Stimulated activated CD4-positive, alpha-beta T cell treated with anti-CD3 and anti-CD28 coated beads, Interleukin-12 subunit alpha, Interleukin-12 subunit beta, amount 100 ng/mL, for 24 hours (primary cell): ENCODE results near the gene AKAP13.
A peak's percentile ranks its signal among the peaks of the same experiment; 100 is the strongest.

Source experiments
- DNase-seq, 2 experiments: peaks; one replicate each; pipeline ENCODE4 v3.0.0-alpha.2; 2020; ENCODE audit warnings: low read depth in 2 of 2

AKAP13 gene

DNA sequence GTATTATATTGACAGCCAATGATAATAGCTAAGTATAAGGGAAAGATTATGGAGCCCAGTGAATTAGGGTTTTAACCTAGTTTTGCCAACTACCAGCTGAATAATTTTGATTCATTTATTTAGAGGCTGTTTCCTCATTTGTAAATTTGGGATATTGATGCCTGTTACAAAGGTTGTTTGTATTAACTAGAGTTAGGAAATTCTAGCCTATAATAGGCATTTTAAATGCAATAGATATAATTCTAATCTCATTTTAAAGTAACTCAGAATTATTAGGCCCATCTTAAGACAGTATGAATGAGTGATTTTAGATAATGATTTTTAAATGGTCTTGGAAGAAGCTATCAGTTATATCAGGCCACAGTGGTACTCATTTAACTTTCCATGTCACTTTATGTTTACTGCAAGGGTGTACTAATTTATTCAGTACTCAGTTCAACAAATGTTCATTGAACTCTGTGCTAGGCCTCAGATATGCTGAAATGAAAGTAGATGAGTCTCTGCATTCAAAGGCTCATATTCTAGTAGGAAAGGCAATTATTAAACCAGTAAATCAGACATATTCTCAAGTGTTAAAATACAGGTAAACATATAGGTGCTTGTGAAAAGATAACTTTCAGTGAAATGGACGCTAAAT lies 213.5 kb downstream of the AKAP13 start:
- DNase-seq: no peak

DNA sequence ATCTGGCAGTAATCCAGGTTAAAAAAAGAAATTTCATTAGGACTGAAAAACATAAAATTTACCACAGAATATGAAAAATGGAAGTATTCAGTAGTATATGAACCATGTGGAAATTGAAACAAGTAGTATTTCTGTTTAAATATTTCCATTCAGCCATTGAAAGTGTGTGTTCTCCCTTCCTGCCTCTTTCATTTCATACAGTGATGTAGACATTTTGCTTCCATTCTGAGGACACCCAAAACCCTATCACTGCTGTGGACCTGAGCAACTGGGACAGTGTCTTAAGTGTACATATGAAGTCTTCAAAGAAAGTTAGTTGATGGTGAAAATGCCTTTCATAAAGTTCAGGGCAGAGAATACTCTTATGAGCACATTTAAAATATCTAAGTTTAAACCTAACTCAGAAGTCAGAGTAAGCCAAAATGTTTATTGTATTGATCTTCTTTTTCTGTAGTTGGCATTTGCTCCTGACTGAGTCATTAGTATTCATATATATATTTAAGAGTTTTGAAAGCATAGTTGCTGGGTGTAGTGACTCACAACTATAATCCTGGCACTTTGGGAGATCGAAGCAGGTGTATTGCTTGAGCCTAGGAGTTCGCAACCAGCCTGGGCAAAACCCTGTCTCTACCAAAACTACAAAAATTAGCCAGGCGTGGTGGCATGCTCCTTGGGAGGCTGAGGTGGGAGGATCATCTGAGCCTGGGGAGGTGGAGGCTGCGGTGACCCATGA lies 215.6 kb downstream of the AKAP13 start:
- no peak for DNase-seq

DNA sequence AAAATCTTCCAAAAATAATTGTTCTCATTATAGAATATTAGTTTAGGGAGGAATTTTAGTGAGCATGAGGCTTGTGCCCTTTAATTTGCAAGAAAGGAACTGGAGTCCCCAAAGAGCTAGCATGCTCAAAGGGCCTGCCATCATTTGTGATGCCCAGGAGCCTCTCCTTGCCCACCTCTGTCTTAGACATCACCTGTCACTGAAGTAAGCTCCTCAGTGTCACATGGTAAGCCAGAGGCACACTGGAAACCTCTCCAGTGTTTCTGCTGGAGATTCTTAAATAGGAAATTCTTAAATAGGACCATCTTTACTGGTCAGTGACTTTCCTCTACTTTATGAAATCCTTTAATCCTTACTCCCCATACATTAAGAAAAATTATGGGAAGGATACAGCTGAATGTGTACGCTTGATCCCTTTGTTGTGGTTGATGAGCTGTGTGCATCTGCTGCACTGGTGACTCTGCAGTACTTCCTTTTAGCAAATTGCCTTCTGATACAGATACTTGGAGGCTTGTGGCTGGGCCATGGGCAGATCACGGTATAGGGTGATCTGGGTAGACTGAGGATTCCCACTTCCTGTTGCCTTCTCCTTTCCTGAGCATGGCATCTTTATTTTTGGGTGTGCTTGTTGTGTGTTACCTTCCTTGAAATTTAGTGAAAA lies 216.9 kb downstream of the AKAP13 start:
- DNase-seq: no peak

DNA sequence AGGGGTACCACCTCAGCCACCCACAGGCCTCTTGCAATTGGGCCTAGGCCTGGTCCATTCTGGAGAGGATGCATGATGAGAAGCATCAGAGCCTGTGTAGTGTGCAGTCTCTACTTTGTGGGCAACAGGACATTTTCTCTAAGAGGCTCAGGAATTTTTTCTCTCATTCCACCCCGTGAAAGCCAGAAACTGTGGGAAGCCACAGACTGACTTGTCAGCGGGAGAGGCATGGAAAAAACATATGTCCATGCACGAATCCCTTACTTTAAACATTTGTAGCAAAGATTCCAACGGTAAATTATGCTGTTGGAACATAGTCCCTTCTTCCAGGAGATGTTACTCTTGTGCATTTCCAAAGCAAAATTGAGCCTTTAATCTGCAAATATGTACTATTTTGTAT lies 217.8 kb downstream of the AKAP13 start:
- no peak for DNase-seq

DNA sequence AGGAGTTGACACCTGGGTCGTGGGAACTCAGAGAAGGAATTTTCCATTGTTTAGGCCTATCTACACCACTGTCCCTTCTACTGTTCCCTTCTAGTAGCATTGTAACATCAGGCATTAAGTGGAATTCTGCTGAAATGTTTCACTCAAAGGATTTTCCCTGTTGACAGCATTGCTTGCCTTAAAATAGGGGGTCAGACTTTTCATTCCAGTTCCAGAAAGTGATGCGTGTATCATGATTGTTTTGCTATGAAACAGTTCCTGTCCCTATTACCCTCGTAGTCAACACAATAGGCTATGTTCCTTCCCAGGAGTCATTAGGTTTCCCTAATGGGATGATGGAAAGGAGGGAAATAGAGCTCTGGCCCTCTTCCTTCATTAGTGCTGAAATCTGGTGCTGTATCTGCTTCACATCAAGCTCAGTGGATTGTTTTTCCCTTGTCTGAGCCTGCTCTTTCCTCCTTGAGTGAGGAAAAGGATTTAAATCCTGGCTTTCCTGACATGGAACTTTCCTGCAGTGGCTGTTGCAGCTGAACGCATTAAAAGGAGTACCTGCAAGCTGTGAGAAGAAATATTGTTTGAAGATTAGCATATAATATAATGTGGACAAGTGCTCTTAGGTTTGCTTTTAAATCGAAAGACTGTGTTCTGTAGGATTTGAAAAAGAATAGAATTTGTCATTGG lies 218.5 kb downstream of the AKAP13 start:
- DNase-seq: no peak

DNA sequence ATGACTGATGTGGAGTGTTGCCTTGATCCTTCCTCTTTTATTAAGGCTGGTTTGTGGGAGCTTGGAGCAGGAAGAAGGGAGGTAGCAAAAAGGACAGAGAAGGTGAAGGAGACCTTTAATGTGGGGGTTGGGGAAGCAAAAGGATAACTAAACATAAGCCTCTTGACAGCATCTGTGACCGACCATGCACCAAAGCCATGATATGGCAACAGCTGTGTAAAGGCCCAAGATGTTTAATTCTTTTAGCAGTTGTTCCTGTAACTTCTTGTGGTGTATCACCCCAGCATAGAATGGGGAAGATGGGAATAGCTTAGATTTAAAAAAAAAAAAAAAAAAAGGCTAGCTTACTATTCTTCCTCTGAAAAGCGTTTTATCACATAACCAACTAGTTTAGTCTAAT lies 219.6 kb downstream of the AKAP13 start:
- no peak for DNase-seq

DNA sequence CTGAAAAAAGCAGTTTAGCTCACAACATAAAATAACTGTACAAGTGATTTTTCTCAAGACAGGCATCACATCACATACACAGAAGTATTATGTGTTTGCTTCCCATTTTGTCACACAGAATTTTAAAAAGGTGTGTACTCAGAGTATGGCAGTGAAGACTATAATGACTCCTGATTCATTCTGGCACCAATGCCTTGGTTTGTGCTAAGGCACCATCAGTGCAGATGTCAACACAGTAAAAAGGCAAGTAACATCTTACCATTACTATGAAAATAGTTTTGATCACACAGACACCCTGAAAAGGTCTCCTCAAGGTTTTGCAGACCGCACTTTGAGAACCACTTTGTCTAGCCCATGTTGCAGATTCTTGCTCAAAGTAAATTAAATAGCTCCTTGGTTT lies 222.8 kb downstream of the AKAP13 start:
- no peak for DNase-seq

DNA sequence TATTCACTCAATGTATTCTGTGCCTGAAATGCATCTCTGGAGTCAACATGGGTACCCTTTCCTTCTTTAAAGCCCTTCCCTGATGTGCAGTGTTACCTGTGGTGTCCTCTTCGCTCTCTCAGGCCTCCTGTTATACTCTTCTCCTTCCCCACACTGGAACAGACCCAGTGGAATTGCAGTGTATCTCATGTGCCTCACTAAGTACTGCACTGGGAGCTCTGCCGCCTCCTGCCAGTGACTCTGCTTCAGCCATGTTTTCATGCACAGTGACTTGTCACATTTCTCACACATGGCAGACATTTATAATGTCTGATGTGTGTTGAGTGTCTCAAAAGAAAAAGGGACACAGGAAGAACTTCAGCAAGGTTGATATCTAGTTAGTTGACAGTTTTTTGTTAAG lies 223.3 kb downstream of the AKAP13 start:
- no peak for DNase-seq

DNA sequence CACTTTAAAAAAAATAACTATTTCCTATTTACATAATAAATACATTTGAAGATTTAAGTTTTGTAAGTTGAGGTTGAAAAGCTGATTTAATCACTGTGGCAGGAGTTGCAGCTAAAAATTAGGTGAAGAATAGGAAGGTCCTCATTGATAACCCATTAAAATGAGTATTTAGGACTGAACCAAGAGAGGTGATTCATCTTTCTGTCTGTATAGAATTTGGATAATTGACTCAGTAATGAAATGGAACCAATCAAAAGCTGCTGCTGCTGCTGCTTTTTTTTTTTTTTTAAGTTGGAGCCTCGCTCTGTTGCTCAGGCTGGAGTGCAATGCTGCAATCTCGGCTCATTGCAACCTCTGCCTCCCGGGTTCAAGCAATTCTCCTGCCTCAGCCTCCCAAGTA lies 223.8 kb downstream of the AKAP13 start:
- no peak for DNase-seq

DNA sequence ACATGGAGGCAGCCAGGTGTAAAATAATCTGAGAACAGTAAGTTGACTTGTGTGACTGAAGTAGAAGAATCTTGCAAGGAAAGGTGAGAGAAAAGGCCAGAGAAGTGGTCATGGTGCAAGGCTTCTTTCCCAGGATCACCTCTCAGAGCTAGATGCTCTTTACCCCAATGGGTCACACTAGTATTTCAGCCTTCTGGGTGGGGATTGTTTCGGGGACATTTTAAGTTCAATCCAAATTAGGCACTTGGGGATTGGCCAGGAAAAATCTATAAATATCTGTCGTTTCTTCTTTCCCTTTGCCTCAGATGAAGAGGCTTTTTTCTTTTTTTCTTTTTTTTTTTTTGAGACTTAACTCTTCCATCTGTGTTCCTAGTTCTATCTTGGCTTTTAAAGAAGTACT lies 226.3 kb downstream of the AKAP13 start:
- DNase-seq: no peak

DNA sequence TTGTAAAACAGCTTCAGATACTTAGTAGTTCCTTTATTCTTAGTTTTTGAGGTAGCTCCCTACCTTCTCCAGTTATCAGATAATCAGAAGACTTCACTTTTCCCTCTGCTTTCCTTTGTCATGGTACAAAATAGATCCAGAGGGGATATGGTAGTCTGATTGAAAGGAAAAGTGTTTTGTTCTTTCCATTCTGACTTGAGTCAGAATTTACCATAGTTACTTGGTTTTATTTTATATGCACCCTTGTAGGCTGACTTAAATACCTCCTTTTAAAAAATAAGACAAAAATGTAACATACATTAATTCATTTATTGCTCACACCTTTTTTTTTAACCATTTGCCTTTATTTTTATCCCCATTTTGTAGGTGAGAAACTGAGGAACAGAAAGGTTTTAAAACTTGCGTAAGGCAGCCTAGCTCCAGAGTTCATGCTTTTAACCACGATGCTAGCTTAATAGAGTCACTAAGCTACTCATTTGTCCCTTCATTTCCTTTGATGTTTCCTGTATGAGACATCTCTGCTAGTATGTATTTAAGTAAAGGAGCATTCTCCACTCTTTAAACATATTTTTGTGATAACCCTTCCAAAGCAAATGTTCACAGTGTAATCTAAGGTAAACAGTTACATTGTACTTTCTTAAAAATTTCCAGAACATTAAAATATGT lies 226.9 kb downstream of the AKAP13 start:
- no peak for DNase-seq

DNA sequence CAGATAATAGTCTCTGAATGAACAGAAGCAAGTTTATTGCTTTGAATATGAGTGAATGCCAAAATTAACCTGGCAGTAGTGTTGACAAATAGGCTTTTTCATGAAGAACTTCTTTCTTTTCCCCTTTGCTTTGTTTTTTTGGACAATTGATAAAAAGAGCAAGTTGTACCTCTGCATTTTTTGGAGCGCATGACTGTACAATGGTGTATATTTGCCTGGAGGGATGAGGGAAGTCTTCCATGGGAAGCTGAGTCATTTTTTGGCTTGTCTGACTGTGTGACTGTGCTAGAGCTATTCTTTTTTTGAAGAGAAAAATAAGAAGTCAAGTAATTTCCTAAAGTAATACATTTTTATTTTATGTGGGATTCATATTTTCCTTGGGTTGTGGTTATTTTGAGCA lies 227.4 kb downstream of the AKAP13 start:
- DNase-seq: no peak

DNA sequence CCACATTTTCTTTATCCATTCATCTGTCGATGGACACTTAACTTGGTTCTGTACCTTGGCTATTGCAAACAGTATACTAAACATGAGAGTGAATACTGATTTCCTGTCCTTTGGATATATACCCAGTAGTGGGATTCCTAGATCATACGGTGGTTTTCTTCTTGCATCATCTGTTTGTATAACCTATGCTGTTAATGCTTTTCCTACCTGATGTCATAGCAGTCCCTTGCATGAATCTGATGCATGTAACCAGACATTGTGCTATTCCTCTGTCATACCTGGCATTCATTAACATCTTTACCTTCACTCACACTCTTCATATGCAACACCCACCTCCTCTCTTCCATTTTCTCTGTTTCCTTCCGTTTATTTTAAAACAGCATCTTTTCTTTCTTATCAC lies 229.1 kb downstream of the AKAP13 start:
- DNase-seq: no peak

DNA sequence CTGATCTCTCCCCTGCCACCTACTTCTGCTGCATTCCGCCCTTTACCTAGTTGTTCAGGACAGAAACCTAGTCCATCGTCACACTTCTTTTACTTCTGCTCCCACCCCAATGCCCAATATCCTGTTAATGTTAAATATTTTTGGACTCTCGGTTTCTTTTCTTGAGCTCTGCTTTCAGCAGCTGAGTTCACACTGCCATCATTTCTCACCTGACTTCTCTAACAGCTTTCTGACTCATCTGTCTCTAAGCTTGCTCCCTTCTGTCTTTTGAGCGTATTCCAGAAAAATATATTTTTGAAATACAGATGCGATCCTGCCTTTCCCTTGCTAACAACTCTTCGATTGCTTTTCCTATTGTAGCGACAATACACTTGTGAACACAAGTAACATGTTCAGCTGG lies 231.0 kb downstream of the AKAP13 start:
- no peak for DNase-seq

DNA sequence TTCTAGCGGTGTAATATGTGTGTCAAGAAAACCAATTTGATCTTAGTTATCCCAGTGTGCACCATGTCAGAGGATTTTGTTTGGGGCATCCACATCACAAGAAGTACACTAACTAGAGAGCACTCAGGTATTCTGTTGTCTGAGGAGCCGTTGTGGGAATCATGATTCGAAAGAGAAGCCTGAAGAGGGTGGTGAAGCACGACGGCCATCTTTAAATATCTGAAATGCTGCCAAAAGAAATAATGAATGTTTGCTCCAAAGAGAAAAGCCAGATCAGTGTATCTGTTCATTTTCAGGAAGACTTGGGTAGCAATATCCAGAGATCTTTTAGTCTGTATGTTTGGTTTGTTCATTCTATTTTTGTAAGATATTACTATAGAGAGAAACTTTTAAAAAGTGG lies 233.7 kb downstream of the AKAP13 start:
- no peak for DNase-seq

DNA sequence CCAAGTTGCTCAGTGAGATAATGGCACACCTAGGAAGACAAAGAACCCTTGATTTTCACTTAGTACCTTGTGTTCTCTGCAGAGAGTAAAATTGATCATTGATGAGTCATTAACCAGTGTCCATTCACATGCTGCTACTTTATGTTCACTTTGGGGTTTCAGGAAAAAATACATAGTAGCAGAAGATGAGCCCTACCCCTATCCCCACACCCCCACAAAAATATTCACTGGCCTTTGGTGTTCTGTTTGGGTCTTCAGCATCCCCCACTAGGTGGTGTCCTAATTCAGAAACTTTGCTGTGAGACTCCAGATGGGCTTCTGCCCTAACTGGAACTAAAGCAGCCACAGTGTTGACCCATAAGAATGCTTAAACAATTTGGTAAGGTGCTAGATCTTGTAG lies 235.5 kb downstream of the AKAP13 start:
- no peak for DNase-seq

DNA sequence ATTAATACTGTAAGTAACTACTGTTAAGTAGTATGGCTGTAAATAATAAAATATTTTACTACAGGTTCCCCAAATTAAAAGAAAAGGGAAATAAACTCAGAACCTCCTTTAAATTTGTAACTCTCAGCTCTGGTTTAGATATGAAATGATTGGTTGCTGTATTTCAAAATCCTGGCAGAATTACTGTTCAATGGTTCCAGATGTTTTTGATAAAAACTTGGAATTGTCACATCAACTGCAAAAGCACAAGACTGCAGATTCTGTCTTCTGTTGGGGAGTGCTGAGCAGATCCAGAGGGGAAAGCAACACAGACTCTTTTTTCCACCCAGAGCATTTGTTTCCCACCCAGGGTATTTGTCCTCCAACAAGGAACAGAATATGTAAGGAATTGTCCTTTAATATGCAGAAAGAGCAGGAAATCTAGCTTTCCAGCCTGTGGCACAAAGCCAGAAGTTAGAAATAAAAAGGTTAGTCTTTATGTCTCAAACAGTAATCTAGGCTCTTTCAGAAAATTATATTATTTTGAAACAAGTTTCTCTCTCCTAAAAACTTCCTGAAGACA lies 236.2 kb downstream of the AKAP13 start:
- DNase-seq: no peak

DNA sequence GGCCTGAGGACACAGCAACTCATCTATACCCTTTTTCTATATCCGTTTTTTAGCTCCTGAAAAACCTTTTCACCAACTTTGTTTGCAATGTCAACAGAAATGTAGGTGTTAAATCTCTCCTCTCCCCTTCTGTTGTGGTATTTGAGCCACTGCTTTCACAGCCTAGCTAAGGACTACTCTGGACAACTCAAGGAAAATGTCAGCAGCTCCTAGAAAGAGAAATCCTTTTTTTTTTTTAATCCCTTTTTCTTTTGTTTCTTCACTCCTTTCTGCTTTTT lies 237.8 kb downstream of the AKAP13 start:
- DNase-seq: no peak

DNA sequence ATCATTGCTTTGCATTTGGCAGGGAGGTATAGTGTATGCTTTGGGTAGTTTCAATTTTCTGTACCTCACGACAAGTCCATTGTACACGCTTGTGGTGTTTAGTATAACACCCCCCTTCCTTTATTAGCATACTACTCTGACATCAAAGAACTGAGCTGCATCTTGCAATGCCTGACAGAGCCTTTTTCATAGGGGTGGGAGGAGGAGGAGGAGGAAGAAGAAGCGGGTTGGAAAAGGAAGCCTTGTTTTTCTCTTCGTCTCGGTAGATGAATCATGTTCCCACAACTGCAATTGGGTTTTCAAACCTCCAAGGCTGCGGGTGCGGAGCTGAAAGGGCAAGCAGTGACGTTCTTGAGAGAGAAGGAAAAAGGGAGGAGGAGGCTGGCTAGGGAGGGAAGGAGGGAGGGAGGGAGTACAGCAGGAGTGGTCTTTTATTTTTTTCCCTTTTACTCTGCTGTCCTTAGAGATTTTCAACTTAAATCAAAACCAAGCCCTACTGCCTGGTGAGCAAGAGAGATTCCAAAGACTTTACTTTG lies 238.6 kb downstream of the AKAP13 start:
- DNase-seq: peak; percentile 49 to 63

DNA sequence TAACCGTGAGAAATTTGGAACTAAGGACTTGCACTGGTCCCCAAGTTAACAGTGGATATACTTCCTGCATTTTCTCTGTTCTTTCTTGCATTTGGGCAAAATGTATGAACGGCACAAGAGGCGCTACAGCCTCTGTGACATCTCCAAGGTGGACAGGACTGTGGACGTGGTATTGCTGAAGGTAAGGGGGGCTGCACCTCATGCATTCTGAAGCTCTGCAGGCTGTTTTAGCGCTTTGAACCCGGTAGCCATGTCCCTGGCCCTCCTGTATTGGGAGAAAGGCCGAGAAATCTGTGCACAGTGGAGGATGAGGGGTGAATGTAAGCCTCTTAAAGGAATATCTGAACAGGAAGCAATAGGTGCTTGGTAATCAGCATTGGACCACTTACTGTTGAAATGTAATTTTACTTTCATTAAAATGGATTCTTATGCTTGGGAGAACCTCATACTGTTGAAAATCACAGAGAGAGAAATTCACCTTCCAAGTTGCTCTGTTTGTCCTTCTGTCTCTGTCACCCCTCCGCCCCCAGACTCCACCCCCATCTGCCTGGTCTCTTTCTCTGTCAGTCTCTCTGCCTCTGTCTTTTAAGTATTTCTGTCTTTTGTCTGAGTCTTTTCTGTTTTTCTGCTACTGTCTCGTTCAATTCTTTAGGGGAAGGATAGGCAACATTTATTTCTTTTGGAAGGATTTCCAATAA lies 239.7 kb downstream of the AKAP13 start:
- DNase-seq: no peak

DNA sequence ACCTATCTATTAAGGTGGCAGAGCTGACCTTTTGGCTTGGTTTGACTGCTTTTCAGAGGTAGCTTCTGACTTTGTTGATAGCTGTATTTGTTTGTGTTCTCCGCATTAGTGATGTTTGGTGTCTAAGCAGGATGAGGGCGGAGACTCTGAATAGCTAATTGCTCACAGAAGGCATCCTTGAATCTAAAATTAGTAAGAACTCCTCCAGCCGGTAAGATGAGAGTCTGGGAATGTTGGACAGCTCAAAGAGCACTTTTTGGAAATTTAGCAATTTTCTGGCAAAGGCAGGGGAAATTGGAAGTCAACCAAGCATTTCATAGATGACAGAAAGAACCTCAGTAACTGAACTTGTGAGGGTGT lies 240.3 kb downstream of the AKAP13 start:
- no peak for DNase-seq
